ENCODE measurements around the gene SRP19.
"Not testable (repeated sequence)": the region's sequence is repeated elsewhere in the genome, so short reads cannot be mapped to it uniquely, and the experiment has no call there.

The SRP19 gene

DNA sequence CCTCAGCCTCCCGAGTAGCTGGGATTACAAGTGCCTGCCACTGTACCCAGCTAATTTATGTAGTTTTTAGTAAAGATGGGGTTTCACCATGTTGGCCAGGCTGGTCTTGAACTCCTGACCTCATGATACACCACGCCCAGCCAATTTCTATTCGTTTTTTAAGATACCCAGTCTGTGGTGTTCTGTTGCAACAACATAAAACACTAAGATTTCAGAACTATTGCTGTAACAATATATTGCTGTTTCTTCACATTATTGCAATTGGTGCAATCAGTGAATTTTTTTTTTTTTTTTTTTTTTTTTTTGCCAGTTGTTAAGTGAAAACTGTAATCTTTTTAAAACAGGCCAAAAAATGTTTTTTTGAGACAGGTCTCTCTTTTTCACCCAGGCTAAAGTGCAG, 9.9 kb downstream of the SRP19 start:
- DNase-seq (no peak), ATAC-seq (no peak)

DNA sequence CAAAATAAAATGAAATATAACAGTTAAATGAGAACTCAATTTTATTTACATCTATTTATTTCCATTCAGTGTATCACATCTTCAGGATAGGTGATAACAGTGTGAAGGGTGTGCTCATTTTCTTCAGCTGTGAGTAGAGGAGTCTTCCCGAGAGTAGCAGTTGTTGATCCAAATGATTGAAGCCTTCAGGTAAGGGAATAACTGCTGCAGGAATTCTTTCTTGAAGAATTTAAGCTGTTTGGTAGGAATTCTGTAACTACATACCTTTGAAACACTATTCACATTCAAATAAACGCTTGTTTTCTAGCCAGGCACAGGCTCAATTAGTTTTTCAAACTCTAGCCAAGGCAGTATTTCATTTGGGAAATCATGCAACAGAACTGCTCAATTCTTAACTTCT, 15.3 kb downstream of the SRP19 start:
- ATAC-seq (no peak), DNase-seq (no peak)

DNA sequence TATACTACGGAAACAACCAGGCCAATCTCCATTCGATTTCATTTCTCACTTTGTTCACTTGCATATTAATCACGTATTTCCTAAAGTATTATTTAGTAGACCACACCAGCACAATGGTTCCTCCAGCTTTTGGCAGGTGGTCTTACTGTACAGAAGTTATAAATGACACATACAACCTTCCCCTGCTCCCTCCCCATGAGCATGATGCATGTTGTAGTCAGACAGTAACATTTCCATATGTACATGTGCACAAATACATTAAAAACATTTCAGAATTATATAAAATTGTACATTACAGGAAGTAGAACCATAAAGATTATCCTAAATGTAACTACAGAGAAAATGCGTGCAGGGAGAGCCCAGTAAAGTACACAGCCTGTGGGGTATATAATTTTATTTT, 17.0 kb downstream of the SRP19 start:
- no peak for ATAC-seq
- no peak for DNase-seq

DNA sequence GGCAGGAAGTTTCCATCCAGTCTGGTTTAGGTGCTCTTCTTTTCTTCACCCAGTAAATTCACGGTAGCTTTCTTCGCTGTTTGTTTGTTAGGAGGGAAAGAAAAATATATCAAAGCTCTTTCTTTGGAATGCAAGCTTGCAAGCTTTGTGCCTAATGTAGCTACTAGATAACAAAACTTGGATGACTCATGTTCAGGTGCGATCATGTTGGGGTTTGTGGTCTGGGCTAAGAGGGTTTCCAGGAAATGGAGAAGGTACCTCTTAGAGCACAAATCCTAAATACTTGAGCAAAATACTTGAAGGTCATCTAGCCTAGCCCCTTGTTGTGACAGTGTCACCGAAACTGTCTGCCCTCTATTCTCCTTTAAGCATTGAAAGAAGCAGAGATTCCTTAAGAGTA, 17.7 kb downstream of the SRP19 start:
- peak; percentile 37 for DNase-seq
- ATAC-seq = peak; percentile 90

DNA sequence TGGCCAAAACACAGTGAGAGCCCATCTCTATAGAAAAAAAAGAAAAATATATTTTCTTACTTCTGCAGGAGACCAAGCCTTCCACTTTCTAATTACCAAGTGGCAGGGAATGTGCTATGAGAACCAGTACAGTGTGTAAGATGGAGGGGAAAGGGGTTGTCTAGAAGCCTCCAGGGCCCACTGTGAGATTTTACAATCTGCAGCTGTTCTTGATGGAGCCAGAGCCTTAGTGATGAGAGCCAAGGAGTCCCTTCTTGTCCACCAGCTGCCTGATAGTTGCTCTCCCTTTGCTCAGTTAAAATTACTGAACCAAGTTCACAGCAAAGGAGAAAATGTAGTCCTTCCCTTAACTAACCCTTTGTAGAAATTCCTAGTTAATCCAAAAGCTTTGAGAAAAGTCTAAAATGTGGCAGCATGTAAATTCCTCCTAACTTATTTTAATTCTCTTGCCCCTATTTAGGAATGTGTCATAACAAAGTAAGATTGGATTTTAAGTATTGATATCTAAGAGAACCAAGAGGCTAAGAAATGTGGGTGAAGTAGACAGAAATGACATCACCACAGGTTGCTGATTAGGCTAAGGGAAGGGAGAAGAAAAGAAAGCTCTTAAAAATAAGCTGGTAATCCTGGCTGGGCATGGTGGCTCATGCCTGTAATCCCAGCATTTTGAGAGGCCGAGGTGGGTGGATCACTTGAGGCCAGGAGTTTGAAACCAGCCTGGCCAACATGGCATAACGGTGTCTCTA, 19.3 kb downstream of the SRP19 start:
- DNase-seq = no peak
- no peak for ATAC-seq

DNA sequence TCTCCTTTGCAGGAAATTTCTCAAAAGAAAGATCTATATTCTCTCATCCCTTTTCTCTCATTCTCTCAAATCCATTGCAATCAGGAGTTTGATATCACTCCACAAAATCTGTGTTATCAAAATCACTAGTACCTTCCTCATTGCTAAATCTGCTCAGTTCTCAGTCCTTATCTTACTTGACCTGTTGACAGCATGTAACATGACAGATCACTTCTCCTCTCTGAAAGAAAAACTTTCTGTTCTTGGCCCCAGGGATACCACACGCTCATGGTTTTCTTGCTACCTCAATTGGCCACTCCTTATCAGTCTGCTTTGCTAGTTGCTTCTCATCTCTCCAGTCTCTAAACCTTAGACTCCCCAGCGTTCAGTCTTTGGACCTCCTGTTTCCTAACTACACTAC, 22.1 kb downstream of the SRP19 start:
- ATAC-seq (no peak), DNase-seq (no peak)

DNA sequence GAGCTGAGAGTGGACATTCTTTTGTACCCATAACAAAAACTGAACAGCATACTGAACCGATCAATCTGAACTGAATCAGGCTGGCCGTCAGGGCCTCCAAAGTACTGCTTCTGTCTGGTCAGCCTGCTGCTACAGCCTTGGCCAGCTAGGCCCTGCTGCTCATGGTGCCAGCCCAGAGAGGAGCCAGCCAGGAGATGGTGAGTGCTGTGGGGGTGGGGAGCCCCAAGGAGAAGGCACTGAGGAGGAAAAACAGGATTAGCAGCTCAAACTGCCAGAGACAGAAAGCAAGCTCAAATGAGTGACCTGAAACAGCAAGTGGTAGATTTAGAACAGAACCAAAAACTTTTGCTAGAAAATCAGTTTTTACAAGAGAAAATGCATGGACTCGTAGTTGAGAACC, 23.9 kb downstream of the SRP19 start:
- no peak for DNase-seq

DNA sequence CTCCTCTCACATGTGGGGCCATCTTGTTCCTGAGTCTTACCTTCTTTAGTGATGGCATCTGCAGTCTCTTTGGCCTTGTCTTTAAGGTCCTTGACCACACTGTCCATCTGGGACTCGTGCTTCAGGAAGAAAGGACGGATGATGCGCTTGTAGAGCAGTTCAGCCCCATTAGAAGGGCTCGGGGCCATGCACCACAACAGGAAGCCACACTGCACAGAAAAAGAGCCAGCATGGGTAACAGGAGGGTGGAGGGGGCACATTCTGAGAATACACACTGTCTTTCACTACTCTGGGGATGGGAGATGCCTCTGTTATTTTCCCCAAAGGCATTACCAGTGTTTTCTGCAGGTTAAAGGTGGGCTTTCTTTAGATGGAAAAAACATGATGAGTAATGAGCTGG, 25.9 kb downstream of the SRP19 start:
- DNase-seq = no peak
- ATAC-seq = peak; percentile 77

More for the DNA sequence above, 23.9 kb downstream of the SRP19 start:
- no peak for ATAC-seq

DNA sequence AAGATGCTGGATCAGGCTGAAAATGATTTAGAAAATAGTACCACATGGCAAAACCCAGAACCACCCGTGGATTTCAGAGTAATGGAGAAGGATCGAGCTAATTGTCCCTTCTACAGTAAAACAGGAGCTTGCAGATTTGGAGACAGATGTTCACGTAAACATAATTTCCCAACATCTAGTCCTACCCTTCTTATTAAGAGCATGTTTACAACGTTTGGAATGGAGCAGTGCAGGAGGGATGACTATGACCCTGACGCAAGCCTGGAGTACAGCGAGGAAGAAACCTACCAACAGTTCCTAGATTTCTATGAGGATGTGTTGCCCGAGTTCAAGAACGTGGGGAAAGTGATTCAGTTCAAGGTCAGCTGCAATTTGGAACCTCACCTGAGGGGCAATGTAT, 31.0 kb downstream of the SRP19 start:
- not testable (repeated sequence) for DNase-seq, ATAC-seq

DNA sequence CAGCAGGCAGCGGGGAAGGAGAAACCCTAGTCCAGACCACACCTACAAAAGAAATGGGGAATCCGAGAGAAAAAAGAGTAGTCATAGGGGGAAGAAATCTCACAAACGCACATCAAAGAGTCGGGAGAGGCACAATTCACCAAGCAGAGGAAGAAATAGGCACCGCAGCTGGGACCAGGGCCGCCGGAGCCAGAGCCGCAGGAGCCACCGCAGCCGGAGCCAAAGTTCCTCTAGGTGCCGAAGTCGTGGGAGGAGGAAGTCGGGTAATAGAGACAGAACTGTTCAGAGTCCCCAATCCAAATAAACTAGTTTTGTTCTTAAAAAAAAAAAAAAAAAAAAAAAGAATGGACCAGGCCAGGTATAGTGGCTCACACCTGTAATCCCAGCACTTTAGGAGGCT, 31.7 kb downstream of the SRP19 start:
- DNase-seq = no peak
- ATAC-seq = no peak

DNA sequence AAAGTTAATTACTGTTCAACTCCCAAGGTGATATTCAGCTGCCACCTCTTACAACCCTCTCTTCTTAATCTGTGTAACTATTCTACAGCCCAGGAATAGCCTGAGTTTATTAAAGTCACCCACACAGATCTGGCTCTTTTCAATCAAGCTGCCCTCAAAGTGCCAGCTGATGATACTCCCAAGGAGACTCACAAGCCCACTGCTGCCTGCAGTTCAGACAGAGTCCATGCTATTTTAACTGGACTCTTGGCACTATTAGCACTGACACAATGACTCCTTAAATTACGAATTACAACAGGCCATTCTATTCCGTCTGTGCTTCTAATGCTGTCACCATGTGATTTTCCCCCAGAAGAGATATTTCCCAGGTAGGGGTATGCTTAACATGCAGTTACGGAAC, 34.6 kb downstream of the SRP19 start:
- ATAC-seq = no peak
- no peak for DNase-seq

DNA sequence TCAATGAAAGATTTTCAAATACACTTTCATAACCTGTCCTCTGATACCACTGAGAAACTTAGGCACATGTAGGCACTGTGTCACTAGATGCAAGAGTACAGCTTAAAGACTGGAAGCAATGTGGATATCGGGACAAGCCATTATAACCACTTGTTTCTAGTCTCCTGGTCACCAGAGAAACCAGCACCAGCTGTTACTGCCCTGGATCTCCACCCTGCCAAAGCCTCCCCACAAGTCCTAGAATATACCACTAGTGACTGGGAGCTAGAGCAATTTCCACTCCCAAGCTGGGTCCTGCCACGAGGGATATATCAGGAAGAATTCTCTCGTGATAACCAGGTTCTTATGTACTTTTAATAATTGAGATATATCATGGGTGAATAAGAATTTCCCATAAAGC, 41.5 kb downstream of the SRP19 start:
- ATAC-seq (no peak), DNase-seq (no peak)

DNA sequence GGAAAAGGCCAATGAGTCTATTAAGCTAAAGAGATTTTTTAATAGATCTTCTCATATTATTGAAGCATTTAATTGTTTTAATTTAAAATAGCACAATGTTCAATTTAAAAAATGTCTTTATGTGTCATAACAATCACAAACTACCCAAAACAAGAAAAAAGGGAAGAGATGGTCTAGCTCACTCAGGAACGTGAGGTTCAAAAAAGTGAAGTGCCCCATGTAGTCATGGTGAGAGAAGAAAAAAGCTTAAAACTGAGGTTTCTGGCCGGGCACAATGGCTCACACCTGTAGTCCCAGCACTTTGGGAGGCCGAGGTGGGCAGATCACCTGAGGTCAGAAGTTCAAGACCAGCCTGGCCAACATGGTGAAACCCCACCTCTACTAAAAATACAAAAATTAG, 43.9 kb downstream of the SRP19 start:
- not testable (repeated sequence) for DNase-seq

DNA sequence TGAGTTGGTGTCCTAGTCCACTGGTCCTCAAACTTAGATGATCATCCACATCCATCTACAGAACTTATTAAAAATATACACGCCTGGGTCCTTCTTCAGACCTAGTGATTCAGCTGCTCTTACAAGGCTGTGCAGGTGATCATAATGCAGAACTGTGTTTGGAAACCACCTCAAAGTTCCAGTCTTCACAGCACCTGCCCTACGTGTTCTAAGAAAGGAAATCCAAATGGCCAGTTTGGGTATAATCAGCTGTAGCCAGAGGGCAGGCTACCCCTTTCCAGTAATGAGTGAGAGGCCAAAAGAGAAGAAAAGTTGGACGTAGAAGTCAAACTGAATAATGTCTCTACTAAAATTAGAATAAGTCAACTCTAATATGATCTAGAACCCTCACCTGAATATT, 45.5 kb downstream of the SRP19 start:
- DNase-seq = no peak
- ATAC-seq = no peak

More for the DNA sequence above, 43.9 kb downstream of the SRP19 start:
- ATAC-seq = not testable (repeated sequence)

DNA sequence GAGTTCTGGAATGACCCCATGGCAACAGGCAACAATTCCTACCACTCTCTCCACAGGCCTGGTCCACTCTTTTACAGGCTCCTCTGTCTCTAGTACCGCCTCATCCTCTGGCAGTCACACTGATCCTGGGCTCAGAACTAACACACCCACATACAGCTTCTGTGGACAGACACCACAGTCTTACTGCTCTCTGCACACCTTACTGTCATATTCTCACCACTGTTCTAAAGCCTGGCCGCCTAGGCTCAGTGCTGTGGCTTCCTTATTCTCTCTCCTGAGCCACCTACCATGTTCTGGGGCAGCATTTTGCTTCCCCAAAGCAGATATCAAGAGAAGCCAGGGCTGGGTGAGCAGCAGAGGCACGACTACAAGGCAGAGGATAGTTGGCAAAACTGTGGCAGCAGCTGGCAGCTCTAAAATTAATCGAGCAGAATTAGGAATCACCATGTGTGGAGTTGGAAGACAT, 46.1 kb downstream of the SRP19 start:
- ATAC-seq (no peak), DNase-seq (no peak)

DNA sequence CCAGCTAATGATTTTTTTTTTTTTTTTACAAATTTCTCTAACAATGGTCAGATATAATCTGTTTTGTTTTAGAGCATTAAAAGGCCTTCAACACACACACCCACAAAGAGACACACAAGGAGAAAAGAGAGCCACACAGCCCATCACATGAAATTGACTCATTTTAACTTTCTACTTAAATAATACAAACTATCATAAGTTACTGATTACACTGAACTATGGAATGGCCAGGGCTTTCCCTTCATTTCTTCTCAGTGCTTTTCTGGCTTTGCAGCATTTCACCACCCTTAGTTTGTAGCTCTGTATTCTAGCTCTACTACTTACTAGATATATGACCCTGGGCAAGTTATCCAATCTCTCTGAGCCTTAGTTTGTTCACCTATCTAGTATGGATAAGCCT, 47.8 kb downstream of the SRP19 start:
- DNase-seq (no peak), ATAC-seq (no peak)

DNA sequence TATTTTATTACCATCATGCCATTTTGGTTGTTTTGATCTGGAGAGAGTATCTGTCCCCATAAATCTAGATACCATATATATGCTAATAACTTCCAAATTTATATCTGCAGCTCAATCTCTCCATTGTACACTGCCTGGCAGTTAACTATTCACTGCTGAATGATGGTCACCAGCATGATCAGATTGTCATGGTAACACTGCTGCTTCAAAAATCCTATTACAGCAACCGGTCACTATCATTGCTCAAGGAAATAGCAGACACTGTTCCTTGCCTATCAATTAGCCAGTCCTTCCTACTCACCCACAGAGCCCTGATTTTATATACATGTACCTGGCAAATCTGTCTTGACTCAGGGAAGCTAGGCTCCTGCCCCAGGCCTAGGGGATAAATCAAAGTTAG, 49.4 kb downstream of the SRP19 start:
- no peak for ATAC-seq

DNA sequence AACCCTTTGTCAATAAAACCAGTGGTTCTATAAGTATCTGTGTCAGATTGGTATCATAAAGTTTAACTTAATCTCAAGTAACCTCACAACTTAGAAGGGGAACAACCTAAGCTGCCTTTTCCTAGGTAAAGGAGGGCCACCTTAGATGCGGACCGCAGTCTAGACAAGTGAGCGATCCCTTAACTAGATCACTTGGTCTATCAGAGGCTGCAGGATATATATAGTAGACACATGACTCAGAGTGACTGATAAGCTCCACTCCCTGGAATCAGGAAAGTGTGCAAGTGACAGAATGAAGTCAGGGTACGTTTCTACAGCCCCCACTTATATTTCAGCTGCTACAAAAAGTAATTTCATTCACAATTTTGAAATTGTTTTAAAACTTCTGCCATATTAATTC, 53.5 kb downstream of the SRP19 start:
- DNase-seq (no peak), ATAC-seq (peak; percentile 53)

More for the DNA sequence above, 49.4 kb downstream of the SRP19 start:
- no peak for DNase-seq

DNA sequence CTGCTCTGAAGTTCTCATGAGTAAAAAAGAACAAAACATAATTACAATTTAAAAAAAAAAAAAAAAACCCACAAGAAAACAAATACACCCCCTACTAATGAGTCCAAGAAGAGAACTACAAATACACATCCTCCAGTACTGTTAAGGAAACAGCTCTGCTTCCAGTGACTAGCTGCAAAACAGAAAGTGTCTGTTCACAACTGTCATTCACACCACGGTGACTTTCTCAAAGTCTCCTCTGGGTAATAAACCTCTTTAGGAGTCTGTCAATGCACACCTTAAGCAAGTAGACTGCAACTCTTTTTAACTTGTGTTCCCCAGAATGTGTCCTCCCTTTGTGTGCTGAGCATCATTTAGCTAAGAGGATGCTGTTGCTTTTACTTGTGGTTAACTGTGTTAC, 54.7 kb downstream of the SRP19 start:
- ATAC-seq (no peak), DNase-seq (no peak)

DNA sequence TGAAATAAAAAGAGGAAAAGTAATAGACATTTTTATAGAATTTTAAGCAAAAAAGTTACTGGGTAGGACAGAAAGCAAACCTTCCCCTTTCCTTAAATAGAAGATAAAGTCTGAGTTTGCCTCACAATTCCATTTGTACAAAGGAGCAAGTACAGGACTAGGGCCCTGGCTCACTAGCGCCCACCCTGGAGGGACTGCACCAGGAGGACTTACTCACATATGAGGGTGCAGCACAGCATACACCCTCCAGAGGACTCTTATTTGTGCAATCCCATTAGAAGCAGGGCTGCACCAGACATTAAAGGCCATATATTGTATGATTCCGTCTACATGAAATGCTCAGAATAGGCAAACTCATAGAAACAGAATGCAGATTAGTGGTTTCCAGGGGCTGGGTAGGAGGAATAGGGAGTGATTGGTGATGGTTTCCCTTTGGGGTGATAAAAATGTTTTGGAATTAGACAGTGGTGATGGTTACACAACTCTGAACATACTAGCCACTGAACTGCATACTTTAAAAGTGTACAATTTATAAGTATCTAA, 56.4 kb downstream of the SRP19 start:
- DNase-seq (no peak), ATAC-seq (no peak)

DNA sequence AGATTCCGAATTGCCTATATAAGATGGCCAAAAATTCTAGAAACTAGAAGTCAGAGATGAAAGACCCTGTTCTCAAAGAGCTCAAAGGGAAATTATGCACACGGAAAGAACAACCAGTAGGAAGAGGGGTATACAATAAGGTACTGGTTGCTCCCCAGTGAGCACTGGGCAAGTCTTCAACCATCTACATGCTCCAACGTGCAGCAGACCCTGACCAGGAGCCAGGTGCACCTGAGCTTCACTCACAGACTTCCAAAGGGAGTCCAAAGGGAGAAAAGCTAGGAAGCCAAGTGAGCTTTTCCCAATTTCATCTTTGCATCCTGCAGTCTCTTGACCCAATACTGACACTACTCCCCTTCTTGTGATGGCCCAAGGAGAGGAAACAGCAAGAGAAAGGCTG, 57.0 kb downstream of the SRP19 start:
- DNase-seq (no peak), ATAC-seq (no peak)

DNA sequence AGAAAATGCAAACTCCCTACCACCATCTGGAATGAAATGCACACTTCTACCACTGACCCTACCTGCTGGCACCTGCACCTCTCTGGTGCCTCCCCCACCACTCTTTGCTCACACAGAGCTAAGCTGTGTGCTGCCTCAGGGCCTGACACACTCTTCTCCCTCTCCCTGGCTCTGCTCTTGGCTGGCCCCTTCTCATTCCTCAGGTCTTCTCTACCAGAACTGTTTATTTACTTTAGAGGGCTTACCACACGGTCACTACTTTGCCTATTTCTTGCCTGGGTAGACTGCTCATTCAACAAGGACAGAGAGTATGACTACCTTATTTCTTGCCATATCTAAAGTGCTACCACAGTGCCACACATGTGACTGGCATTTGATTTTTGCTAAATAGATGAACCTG, 57.6 kb downstream of the SRP19 start:
- ATAC-seq = no peak
- no peak for DNase-seq

All from stimulated activated naive CD8-positive, alpha-beta T cell treated with anti-CD3 and anti-CD28 coated beads, Interleukin-15, Interleukin-2, amounts not matched to agents 100 U/mL and 50 U/mL, for 24 hours (primary cell).